Bronchial epithelial cell (primary cell): ENCODE results near the gene CDC25C. TPM values are rescaled to one million over a fixed set of nuclear protein-coding genes. Genes with fewer than 3 reads are reported as not detected.

Experiments
- DNase-seq: peaks from one replicate; pipeline ENCODE4 v3.0.0-alpha.2; 2010; ENCODE audit warnings: low read depth
- FAIRE-seq: peaks from 2 replicates; lab custom pipeline; 2011; peaks lifted over from hg19 to GRCh38; lab: Jason Lieb, UNC
- H3K27me3 ChIP-seq: 2 replicates; pipeline ENCODE4 v1.5.1; 2011; ENCODE audit warnings: low read length; ENCODE audit not compliant: control insufficient read depth, insufficient read depth
- H3K36me3 ChIP-seq: 2 replicates; pipeline ENCODE4 v1.5.1; 2011; ENCODE audit warnings: low read length; ENCODE audit not compliant: control insufficient read depth, insufficient read depth
- H3K4me3 ChIP-seq: 2 replicates; pipeline ENCODE4 v1.5.1; 2011; ENCODE audit warnings: mild to moderate bottlenecking, low read depth, low read length, control low read depth
- total RNA-seq: library from RNA; depleted of rRNA; stranded (reverse); fragments of >200 nt; gene quantifications from 2 replicates; pipeline ENCODE4 v1.2.1, GENCODE V29; 2014
- TF ChIP-seq, protein P1 (sequence below): IDR thresholded peaks from 2 replicates; pipeline ENCODE4 v1.5.1; 2011; ENCODE audit warnings: mild to moderate bottlenecking, moderate library complexity, low read length, control low read depth, inconsistent platforms; ENCODE audit not compliant: insufficient read depth, severe bottlenecking

CDC25C gene
- total RNA-seq, 1 donor from 2014 or later, result 0.26 TPM

DNA sequence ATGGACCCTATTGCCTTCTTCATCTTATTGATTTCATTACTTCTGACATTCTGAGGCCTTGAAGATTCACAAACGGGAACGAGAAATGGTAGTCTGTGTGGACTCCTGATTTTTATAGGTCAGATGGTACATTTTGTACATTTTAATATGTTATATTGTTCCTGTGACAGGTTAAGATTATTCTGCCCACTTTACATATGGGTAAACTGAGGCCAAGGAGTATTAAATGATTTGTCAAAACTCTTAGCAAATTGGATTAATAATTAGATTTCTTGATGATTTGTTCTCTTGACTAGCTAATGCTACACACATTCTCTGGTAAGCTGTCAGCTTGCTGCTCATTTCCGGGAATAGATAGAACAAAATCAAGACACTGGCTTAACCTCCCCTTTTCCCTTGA is 8.4 kb upstream of the CDC25C start:
- H3K36me3 ChIP-seq, result peaks cover 9% of the 10 kb centered on the region
- TF ChIP-seq, protein P1, sequence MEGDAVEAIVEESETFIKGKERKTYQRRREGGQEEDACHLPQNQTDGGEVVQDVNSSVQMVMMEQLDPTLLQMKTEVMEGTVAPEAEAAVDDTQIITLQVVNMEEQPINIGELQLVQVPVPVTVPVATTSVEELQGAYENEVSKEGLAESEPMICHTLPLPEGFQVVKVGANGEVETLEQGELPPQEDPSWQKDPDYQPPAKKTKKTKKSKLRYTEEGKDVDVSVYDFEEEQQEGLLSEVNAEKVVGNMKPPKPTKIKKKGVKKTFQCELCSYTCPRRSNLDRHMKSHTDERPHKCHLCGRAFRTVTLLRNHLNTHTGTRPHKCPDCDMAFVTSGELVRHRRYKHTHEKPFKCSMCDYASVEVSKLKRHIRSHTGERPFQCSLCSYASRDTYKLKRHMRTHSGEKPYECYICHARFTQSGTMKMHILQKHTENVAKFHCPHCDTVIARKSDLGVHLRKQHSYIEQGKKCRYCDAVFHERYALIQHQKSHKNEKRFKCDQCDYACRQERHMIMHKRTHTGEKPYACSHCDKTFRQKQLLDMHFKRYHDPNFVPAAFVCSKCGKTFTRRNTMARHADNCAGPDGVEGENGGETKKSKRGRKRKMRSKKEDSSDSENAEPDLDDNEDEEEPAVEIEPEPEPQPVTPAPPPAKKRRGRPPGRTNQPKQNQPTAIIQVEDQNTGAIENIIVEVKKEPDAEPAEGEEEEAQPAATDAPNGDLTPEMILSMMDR, result no peak
- DNase-seq (no peak), FAIRE-seq (no peak)
- H3K27me3 ChIP-seq, result no peaks in the 10 kb centered on the region
- H3K4me3 ChIP-seq, result no peak overlapping the region

DNA sequence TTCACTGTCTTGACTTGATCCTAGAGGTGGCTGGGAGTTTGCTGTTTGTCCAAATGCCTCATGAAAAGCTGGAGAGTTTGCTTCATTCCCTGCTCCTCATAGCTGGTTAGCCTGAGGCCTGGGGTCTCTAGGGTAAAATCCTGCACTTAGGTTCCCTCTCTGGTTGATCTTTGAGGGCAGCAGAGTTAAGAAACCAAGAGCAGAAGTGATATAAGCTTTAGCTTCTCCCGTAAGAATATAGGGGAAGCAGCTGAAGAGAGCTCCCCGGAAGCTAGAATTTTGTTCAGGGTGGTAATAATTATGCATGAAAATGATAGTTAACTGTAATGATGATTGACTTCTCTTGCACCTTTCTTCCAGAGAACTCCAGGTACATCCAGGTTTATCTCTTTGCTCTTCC is 7.9 kb upstream of the CDC25C start:
- FAIRE-seq, result no peak
- no peak for DNase-seq
- TF ChIP-seq, protein P1, result no peak
- Histone ChIP-seq H3K27me3 (no peaks in the 10 kb centered on the region), H3K4me3 (peak overlapping the region; percentile 74), H3K36me3 (peaks cover 5% of the 10 kb centered on the region)

DNA sequence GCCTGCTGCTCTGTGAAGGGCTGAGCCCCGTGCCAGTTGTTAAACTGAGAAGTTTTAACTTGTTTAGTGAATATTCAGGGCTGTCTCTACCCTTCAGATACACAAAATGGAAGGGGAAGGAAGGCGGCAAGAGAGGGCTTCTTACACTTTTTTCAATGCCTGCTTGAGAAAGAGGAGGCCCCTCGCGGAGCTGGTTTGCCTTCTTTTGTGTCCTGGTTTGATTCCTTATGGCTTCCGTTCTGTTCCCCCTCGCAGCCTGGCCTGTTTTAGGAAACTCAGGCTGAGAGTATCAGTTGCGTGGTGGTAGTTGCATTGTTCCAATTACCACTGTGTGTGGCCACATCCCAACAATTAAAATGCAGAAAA is 7.5 kb upstream of the CDC25C start:
- TF ChIP-seq, protein P1, result no peak
- DNase-seq (no peak), FAIRE-seq (no peak)
- Histone ChIP-seq H3K36me3 (peaks cover 4% of the 10 kb centered on the region), H3K27me3 (no peaks in the 10 kb centered on the region), H3K4me3 (peak overlapping the region; percentile 74)

DNA sequence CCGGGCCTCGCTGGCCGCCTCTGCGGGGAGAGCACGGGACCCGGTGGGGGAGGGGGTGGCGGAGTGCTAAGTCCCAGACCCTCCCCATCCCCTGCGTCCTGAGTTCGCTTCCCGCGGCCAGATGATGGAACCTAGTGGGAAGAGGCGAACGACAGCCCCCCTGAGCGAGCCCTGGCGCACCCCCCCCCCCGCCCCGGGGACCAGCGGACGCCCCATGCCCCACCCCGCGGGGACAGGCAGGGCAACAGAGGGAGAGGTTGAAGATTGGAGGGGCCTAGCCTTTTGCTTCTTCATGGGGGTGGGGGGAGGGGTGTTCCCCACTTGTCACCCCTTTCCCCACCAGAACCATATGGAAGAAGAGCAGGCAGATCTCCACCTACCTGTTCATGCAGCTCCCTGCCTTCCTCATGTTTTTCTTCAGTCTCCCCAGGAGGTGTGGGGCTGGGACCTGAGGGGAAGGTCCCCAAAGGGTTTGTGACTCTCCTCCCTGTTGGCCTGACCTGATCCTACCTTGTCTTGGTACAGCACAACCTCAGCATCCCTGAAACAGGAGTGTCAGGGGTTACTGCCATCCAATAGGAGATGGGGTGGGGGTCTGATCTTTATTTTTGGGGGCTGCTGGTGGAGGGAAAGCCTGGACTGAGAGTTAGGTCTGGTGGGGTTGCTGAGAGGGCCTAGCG is 6.9 kb upstream of the CDC25C start:
- FAIRE-seq (no peak), DNase-seq (no peak)
- Histone ChIP-seq H3K36me3 (peaks cover 2% of the 10 kb centered on the region), H3K27me3 (no peaks in the 10 kb centered on the region), H3K4me3 (peak overlapping the region; percentile 74)
- TF ChIP-seq, protein P1, result no peak

DNA sequence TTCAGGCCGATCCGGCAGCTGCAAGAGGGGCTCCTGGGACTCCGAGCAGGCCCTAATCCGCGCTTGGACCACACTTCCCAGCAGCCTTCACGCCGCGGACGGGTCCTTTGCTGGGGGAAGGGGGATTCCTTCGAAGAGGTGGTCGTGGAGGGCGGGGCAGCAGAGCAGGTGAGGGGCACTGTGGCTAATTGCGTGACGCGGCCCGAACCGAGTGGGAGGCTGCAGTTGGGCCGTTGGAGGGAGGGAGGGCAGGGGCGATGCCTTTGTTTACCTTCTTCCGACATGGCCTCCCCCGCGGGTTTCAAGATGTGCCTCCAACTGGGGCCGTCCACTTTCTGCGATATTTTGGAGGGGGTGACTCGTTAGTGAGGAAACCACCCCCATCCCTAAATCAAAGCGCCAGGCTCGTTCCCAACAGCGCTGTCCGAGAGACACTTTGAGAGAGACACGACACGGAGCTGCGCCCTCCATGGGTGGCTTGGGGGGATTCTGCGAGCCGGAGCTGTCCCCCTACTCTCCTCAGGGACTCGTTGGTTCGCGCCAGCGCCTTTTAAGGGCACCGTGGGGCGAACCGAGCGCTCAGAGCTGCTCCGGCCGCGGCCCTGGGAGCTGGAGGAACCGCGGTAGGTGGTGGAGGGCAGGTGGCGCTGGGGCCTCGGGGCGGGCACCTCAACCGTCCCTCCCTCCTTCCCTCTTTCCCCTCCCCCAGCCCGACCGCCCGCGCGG is 6.2 kb upstream of the CDC25C start, which contains the start of gene FAM53C:
FAM53C (plus strand) TSS at position 582 of the 726 bp plus-strand sequence. CDS start 3,070 bp downstream, outside the sequence.
- FAIRE-seq, result no peak

More for the DNA sequence above, 6.2 kb upstream of the CDC25C start, which contains the start of gene FAM53C:
- H3K27me3 ChIP-seq, result no peaks in the 10 kb centered on the region
- peaks cover 2% of the 10 kb centered on the region for H3K36me3 ChIP-seq
- peak; percentile 73 for DNase-seq
- TF ChIP-seq, protein P1, result no peak
- peak within 1 kb of the TSS; percentile 74 for H3K4me3 ChIP-seq
